Neutrophil (primary cell): ENCODE data around the gene CAMK2N2.

Experiments
- H3K27ac ChIP-seq: fragments of 200-600 bp; sonication (generic); 2 replicates; pipeline ENCODE4 v1.5.1; 2016; ENCODE audit warnings: mild to moderate bottlenecking, moderate library complexity
- H3K27me3 ChIP-seq: fragments of 200-600 bp; sonication (generic); 2 replicates; pipeline ENCODE4 v1.6.0; 2016; ENCODE audit warnings: mild to moderate bottlenecking
- H3K36me3 ChIP-seq: fragments of 200-600 bp; sonication (generic); 2 replicates; pipeline ENCODE4 v1.5.1; 2017
- H3K4me1 ChIP-seq, 2 experiments: fragments of 200-600 bp in 1 of 2; sonication (generic) in 1 of 2; 1 replicate in 1 of 2; 2 replicates in 1 of 2; pipeline versions ENCODE4 v1.5.1 to v1.6.1; 2013 to 2016; ENCODE audit warnings: low read depth in 1 of 2, low read length in 1 of 2, mild to moderate bottlenecking in 1 of 2, moderate library complexity in 1 of 2; ENCODE audit not compliant: control insufficient read depth in 1 of 2, insufficient read depth in 1 of 2
- H3K4me3 ChIP-seq, 2 experiments: fragments of 200-600 bp in 1 of 2; sonication (generic) in 1 of 2; 1 replicate in 1 of 2; 2 replicates in 1 of 2; pipeline ENCODE4 v1.5.1; 2013 to 2016; ENCODE audit warnings: low read depth in 1 of 2, low read length in 1 of 2, mild to moderate bottlenecking in 1 of 2, moderate library complexity in 1 of 2
- H3K9me3 ChIP-seq: fragments of 200-600 bp; sonication (generic); 2 replicates; pipeline ENCODE4 v1.5.1; 2016
- TF ChIP-seq, protein P1 (sequence below): fragments of 200-600 bp; sonication (generic); IDR thresholded peaks from 2 replicates; pipeline ENCODE4 v1.5.1; 2016; ENCODE audit warnings: antibody characterized with exemption

Gene CAMK2N2

DNA sequence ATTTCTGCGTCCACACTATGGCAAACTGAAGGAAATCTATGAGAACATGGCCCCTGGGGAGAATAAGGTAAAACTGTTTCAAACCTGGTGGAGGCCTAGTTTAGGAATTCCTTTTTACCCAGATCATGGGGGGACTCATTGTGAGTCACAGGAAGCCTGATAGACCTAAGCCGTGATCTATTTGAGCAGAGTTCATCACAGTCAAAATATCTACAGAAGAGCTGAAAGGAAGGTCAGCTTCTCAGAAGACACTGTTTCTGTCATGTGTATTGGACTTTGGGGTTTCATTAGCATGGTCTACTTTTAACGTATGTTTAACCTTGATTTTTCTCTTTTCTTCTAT lies 39.0 kb upstream of the CAMK2N2 start:
- Histone ChIP-seq H3K27ac (no peak overlapping the region), H3K9me3 (no peaks in the 10 kb centered on the region), H3K4me3 (no peak overlapping the region), H3K36me3 (peaks cover 49% of the 10 kb centered on the region), H3K4me1 (peaks cover 18% of the 10 kb centered on the region in 2 experiments), H3K27me3 (peaks cover 6% of the 10 kb centered on the region)
- TF ChIP-seq, protein P1, sequence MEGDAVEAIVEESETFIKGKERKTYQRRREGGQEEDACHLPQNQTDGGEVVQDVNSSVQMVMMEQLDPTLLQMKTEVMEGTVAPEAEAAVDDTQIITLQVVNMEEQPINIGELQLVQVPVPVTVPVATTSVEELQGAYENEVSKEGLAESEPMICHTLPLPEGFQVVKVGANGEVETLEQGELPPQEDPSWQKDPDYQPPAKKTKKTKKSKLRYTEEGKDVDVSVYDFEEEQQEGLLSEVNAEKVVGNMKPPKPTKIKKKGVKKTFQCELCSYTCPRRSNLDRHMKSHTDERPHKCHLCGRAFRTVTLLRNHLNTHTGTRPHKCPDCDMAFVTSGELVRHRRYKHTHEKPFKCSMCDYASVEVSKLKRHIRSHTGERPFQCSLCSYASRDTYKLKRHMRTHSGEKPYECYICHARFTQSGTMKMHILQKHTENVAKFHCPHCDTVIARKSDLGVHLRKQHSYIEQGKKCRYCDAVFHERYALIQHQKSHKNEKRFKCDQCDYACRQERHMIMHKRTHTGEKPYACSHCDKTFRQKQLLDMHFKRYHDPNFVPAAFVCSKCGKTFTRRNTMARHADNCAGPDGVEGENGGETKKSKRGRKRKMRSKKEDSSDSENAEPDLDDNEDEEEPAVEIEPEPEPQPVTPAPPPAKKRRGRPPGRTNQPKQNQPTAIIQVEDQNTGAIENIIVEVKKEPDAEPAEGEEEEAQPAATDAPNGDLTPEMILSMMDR, result no peak

DNA sequence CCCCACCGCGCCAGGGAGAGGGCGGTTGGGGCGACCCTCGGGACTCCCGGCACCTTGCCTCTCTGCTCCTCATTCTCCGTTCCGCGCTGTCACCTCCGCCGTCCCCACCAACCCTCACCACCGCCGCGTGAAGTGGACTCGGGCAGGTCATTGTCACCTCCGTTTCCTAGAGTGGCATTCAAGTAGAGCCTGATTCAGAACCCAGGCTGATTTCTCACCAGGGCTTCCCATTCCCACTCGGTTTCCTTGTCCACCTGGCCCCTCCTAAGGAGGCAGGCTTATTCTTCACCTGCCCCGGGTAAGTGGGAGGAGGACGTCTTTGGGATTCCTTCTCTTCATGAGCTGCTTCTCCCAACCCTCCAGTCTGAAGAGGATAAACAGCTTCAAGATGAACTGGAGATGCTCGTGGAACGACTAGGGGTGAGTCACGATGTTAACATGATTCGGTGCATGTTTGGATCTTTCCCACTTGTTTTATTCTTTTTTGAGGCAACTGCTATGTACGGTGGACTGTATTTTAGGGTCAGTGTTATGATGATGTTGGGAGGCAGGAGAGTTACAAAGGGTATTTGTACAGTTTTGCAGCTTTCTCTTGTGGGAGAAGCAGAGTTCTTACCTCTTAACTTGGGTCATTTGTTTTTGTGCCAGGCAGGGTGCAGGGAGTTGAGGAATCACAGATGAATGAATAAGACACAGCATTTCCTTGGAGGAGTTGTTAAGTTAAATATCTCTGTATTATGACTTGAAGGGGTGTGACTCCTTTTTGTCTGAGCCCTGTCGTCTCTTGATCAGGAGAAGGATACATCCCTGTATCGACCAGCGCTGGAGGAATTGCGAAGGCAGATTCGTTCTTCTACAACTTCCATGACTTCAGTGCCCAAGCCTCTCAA lies 38.4 kb upstream of the CAMK2N2 start:
- Histone ChIP-seq H3K36me3 (peaks cover 43% of the 10 kb centered on the region), H3K4me1 (peaks cover 18% of the 10 kb centered on the region in 2 experiments), H3K4me3 (peak overlapping the region; percentile 85 to 94), H3K9me3 (no peaks in the 10 kb centered on the region), H3K27ac (peak overlapping the region; percentile 84), H3K27me3 (peaks cover 12% of the 10 kb centered on the region)
- TF ChIP-seq, protein P1, result no peak

DNA sequence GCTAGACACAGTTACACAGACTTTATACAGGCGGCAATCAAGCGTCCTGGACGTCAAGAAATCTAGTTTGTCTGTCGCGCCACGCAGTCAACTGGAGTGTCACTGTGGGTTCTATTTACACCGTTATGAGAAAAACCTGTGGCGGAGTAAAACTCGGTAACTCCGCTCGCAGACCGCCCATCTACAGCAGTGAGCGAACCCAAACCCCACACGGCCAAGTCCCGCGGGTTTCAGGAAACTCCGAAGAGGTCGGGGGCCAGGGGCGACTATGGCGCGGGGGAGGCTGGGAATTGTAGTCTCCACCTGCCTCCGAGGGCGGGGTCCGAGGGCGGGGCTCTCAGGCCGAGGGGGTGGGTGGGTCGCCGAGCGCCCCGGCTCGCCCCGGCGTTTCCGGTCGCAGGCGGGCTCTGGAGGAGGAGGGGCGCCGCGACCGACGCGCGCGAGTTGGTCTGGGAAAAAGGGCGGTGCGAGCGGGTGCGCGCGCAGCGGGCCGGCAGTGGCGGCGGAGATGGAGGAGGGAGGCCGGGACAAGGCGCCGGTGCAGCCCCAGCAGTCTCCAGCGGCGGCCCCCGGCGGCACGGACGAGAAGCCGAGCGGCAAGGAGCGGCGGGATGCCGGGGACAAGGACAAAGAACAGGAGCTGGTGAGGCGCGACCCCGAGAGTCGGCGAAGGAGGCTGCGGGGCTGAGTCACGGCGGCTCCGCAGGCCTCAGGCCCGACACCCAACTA lies 37.6 kb upstream of the CAMK2N2 start, which contains the start of gene PSMD2:
PSMD2 (plus strand) TSS at position 483 of the 729 bp plus-strand sequence; CDS start at position 509, 26 bp downstream.
- H3K9me3 ChIP-seq, result no peaks in the 10 kb centered on the region
- H3K36me3 ChIP-seq, result peaks cover 35% of the 10 kb centered on the region
- H3K27me3 ChIP-seq, result peaks cover 14% of the 10 kb centered on the region
- peak within 1 kb of the TSS; percentile 85 to 94 for H3K4me3 ChIP-seq
- H3K27ac ChIP-seq, result peak within 1 kb of the TSS; percentile 84
- TF ChIP-seq, protein P1, result peak; percentile 45
- H3K4me1 ChIP-seq, result peaks cover 18% of the 10 kb centered on the region in 2 experiments

DNA sequence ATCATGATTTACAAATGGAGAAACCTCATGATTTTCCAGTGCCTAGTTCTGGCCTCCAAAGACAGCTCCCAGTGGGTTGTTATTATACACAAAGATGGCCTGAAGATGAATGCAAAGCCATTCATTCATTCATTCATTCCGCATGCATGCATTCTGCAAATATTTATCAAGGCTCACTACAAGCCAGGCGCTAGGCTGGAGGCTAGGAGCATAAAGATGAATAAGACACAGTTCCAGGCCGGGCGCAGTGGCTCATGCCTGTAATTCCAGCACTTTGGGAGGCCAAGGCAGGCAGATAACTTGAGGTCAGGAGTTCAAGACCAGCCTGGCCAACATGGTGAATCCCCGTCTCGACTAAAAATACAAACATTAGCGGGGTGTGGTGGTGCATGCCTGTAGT lies 35.3 kb upstream of the CAMK2N2 start:
- peaks cover 14% of the 10 kb centered on the region for H3K27me3 ChIP-seq
- no peak overlapping the region for H3K4me3 ChIP-seq
- H3K4me1 ChIP-seq, result peaks cover 18% of the 10 kb centered on the region in 2 experiments
- H3K9me3 ChIP-seq, result no peaks in the 10 kb centered on the region
- H3K27ac ChIP-seq, result no peak overlapping the region
- H3K36me3 ChIP-seq, result peaks cover 12% of the 10 kb centered on the region
- TF ChIP-seq, protein P1, result no peak

DNA sequence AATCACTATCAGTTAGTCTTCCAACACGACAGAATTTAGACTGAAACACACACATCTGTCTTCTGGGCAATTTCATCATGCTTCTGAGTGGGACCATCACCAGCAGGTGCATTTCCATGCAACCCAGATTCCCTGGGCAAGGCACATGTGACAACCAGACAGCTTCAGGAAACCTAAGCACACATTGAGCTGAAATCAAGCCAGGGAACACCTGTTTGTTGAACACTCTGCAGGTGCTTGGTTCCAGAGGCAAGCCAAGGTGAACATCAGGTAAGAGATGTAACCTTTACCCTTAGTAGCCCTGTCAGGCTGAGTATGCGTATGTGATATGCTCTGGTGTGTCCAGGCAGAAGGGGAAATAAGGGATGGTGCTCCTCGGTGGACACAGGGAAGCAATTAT lies 34.4 kb upstream of the CAMK2N2 start:
- H3K27me3 ChIP-seq, result peaks cover 14% of the 10 kb centered on the region
- no peak overlapping the region for H3K27ac ChIP-seq
- no peaks in the 10 kb centered on the region for H3K9me3 ChIP-seq
- H3K36me3 ChIP-seq, result peaks cover 6% of the 10 kb centered on the region
- H3K4me3 ChIP-seq, result no peak overlapping the region
- peaks cover 18% of the 10 kb centered on the region in 2 experiments for H3K4me1 ChIP-seq
- TF ChIP-seq, protein P1, result no peak
